PC-3 (cell line): ENCODE measurements around the gene STK25. TPM values are rescaled to one million over a fixed set of nuclear protein-coding genes. Genes with fewer than 3 reads are reported as not detected.

Source experiments
- ATAC-seq: fragments of 200-7000 bp; cut with Tn5 transposase; 2 replicates; pipeline ENCODE4 v1.9.1; 2020; ENCODE audit warnings: mild to moderate bottlenecking, moderate library complexity
- BruUV-seq: library from RNA; stranded (reverse); fragments of 400-500 nt; replicated peaks from 2 replicates; lab custom pipeline; 2021; lab: Mats Ljungman, UMichigan
- CTCF ChIA-PET: fragments of 300-600 bp; sonication (Branson Sonifier 250); formaldehyde crosslinking; loops from one replicate; lab custom pipeline; 2022; ENCODE audit warnings: antibody characterized with exemption; lab: Charles Lee
- POLR2A ChIA-PET: fragments of 300-600 bp; sonication (Branson Sonifier 250); formaldehyde crosslinking; loops from one replicate; lab custom pipeline; 2022; ENCODE audit warnings: antibody characterized with exemption; ENCODE audit not compliant: unreplicated experiment; lab: Charles Lee
- DNase-seq: peaks from one replicate; pipeline ENCODE4 v3.0.0-alpha.2; 2015
- H2AFZ ChIP-seq: fragments of 300-600 bp; sonication (generic); 2 replicates; pipeline ENCODE4 v1.6.0; 2016; ENCODE audit warnings: antibody characterized with exemption, low read length
- H3F3A ChIP-seq: fragments of 300-600 bp; sonication (generic); one replicate; pipeline ENCODE4 v1.6.0; 2017; ENCODE audit warnings: antibody characterized with exemption, low read length, control low read depth, mild to moderate bottlenecking; ENCODE audit not compliant: unreplicated experiment
- H3K27ac ChIP-seq: fragments of 300-600 bp; sonication (generic); 2 replicates; pipeline ENCODE4 v1.5.1; 2016; ENCODE audit warnings: mild to moderate bottlenecking, low read length
- H3K27me3 ChIP-seq: fragments of 300-600 bp; sonication (generic); 2 replicates; pipeline ENCODE4 v1.6.1; 2016; ENCODE audit warnings: low read length, mixed read lengths
- H3K36me3 ChIP-seq: fragments of 300-600 bp; sonication (generic); 2 replicates; pipeline ENCODE4 v1.6.1; 2016; ENCODE audit warnings: low read depth, mixed run types, low read length, mixed read lengths
- H3K4me1 ChIP-seq: fragments of 300-600 bp; sonication (generic); 2 replicates; pipeline ENCODE4 v1.5.1; 2016; ENCODE audit warnings: low read length; ENCODE audit not compliant: insufficient read depth
- H3K4me2 ChIP-seq: fragments of 300-600 bp; sonication (generic); 2 replicates; pipeline ENCODE4 v1.6.0; 2016; ENCODE audit warnings: low read length
- H3K4me3 ChIP-seq: fragments of 300-600 bp; sonication (generic); 2 replicates; pipeline ENCODE4 v1.5.1; 2016; ENCODE audit warnings: mild to moderate bottlenecking, low read length, mixed read lengths
- H3K79me2 ChIP-seq: fragments of 300-600 bp; sonication (generic); 2 replicates; pipeline ENCODE4 v1.6.1; 2017; ENCODE audit warnings: low read length, mixed read lengths
- H3K9ac ChIP-seq: fragments of 300-600 bp; sonication (generic); 2 replicates; pipeline ENCODE4 v1.6.0; 2016; ENCODE audit warnings: mild to moderate bottlenecking, low read length
- H3K9me2 ChIP-seq: fragments of 300-600 bp; sonication (generic); replicated peaks from 2 replicates; pipeline ENCODE4 v1.6.1; 2016; ENCODE audit warnings: mixed run types, low read length, mixed read lengths
- H3K9me3 ChIP-seq: fragments of 300-600 bp; sonication (generic); 2 replicates; pipeline ENCODE4 v1.6.1; 2016; ENCODE audit warnings: low read length, mixed read lengths
- H4K20me1 ChIP-seq: fragments of 300-600 bp; sonication (generic); 2 replicates; pipeline ENCODE4 v1.6.1; 2016; ENCODE audit warnings: low read length, mixed read lengths
- CTCF ChIP-seq: fragments of 300-600 bp; sonication (generic); conservative IDR thresholded peaks from 2 replicates; pipeline ENCODE4 v1.5.1; 2017; ENCODE audit warnings: antibody characterized with exemption, low read depth, mild to moderate bottlenecking, low read length
- EZH2 ChIP-seq: fragments of 300-600 bp; sonication (generic); IDR thresholded peaks from one replicate; pipeline ENCODE4 v1.6.1; 2017; ENCODE audit warnings: antibody characterized with exemption, mild to moderate bottlenecking, low read length; ENCODE audit not compliant: unreplicated experiment
- EZH2phosphoT487 ChIP-seq: fragments of 300-600 bp; sonication (generic); IDR thresholded peaks from 2 replicates; pipeline ENCODE4 v1.6.1; 2018; ENCODE audit warnings: mild to moderate bottlenecking, antibody characterized with exemption, low read length, borderline replicate concordance
- intact Hi-C: fragments of 100-400 bp; cut with micrococcal nuclease; formaldehyde crosslinking; loops from 2 replicates; pipeline ENCODE4 v1.9.0; 2023
- total RNA-seq: library from RNA; depleted of rRNA; stranded (reverse); fragments of >200 nt; gene quantifications from 2 replicates; pipeline ENCODE4 v1.2.3, GENCODE V29; 2014

Gene STK25
- total RNA-seq, 1 experiment from 2014 or later: 198 TPM

DNA sequence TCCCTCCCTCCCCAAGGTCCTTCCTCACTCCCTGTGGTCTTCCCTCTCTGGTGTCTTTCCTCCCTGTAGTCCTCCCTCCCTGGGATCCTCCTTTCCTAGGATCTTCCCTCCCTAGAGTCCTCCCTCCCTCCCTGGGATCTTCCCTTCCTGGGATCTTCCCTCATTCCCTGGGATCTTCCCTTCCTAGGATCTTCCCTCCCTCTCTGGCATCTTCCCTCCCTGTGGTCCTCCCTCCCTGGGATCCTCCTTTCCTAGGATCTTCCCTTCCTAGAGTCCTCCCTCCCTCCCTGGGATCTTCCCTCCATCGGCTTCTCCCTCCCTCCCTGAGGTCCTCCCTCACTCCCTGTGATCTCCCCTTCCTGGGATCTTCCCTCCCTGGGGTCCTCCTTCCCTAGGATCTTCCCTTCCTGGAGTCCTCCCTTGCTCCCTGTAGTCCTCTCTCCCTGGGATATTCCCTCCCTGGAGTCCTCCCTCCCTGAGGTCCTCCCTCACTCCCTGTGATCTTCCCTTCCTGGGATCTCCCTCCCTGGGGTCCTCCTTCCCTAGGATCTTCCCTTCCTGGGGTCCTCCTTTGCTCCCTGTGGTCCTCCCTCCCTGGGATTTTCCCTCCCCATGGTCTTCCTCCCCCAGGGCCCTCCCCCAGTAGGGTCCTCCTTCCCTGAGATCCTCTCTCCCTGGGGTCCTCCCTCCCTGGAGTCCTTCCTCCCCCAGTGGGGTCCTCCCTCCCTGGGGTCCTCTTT lies 23.0 kb downstream of the STK25 start:
- BruUV-seq: no TSS peak
- Histone ChIP-seq H3F3A (no peaks in the 10 kb centered on the region), H3K9me3 (no peaks in the 10 kb centered on the region), H3K4me1 (no peaks in the 10 kb centered on the region), H3K36me3 (no peaks in the 10 kb centered on the region), H2AFZ (no peak overlapping the region), H3K4me3 (no peak overlapping the region), H3K9ac (no peak overlapping the region), H3K4me2 (no peak overlapping the region), H3K27me3 (no peaks in the 10 kb centered on the region), H3K9me2 (no peaks in the 10 kb centered on the region), H4K20me1 (no peaks in the 10 kb centered on the region), H3K27ac (no peak overlapping the region), H3K79me2 (no peaks in the 10 kb centered on the region)
- TF ChIP-seq EZH2phosphoT487 (no peak), EZH2 (no peak), CTCF (no peak)
- CTCF ChIA-PET: no interaction called here
- intact Hi-C loops: no loop called here
- DNase-seq (no peak), ATAC-seq (no peak)
- POLR2A ChIA-PET: no interaction called here

DNA sequence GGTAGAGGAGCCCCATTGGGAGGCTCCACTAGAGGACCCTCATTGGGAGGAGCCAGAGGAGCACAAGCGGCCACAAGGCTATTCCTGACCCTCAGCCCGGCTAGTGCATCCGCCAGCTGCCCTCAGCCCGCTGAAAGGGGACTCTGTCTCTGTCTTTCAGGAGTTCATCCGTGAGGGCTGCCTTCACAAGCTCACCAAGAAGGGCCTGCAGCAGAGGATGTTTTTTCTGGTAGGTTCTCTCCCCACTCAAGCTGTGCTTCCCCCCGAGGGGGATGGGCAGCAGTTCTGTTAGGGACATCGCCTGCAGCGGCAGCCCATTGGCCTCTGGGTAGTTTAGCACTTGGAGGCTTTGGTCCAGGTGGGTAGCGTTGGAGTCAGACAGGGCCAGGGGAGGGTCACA lies 25.1 kb downstream of the STK25 start:
- BruUV-seq: no TSS peak
- intact Hi-C loops: no loop called here
- Histone ChIP-seq H3K36me3 (no peaks in the 10 kb centered on the region), H3K79me2 (no peaks in the 10 kb centered on the region), H3K9me2 (no peaks in the 10 kb centered on the region), H3F3A (no peaks in the 10 kb centered on the region), H3K27me3 (no peaks in the 10 kb centered on the region), H3K9me3 (no peaks in the 10 kb centered on the region), H3K4me3 (no peak overlapping the region), H3K4me2 (no peak overlapping the region), H4K20me1 (no peaks in the 10 kb centered on the region), H2AFZ (no peak overlapping the region), H3K4me1 (no peaks in the 10 kb centered on the region), H3K27ac (no peak overlapping the region), H3K9ac (no peak overlapping the region)
- ChIA-PET POLR2A (no interaction called here), CTCF (no interaction called here)
- TF ChIP-seq EZH2: no peak
- TF ChIP-seq CTCF: no peak
- no peak for TF ChIP-seq EZH2phosphoT487
- DNase-seq (no peak), ATAC-seq (no peak)

DNA sequence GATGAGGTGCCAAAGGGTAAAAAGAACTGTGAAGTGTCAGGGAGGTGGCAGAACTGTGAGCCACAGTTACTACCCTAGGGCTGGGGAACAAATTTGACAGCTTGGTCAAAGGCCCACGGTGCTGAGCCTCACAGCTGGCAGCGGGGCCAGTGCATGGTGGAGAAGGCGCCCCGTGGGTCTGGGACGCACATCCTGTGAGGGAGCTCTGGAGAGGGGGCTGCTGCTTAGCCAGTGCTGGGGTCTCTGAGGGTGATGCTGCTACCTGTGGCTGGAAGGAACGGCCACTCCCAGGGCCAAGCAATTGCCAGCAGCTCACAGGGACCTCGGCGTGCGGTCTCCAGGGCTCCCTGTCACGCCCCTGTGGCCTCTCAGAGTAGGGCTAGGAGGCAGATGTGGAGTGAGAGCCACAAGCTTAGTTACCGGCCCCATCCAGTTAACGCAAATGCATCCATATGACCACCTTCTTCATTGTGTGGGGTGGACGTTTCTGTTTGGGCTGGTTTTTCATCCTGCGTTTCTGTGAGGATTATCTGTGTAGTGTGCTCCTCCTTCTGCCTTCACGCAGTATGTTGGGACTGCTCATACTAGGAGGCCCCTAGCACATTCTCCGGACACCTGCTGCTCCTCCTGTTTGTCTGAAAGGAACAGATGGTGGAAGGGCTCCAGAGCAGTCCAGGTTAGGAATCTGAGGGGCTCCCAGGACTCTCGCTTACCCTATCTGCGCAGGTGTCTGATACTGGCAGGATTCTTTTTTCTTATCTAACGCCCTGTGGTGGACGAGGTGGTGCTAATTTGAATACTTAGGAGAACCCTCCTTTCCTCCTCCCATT lies 26.0 kb downstream of the STK25 start:
- H3K36me3 ChIP-seq: no peaks in the 10 kb centered on the region
- intact Hi-C loops: no loop called here
- H3K4me2 ChIP-seq: no peak overlapping the region
- no peaks in the 10 kb centered on the region for H3K9me2 ChIP-seq
- no peaks in the 10 kb centered on the region for H3K79me2 ChIP-seq
- CTCF ChIA-PET: no interaction called here
- TF ChIP-seq EZH2phosphoT487: no peak
- TF ChIP-seq CTCF: no peak
- no peak for TF ChIP-seq EZH2
- H3K9me3 ChIP-seq: no peaks in the 10 kb centered on the region
- BruUV-seq: no TSS peak
- H2AFZ ChIP-seq: no peak overlapping the region
- H3K9ac ChIP-seq: no peak overlapping the region
- no peak for DNase-seq
- no peaks in the 10 kb centered on the region for H3F3A ChIP-seq
- no peak for ATAC-seq
- H3K4me3 ChIP-seq: no peak overlapping the region
- no peaks in the 10 kb centered on the region for H3K27me3 ChIP-seq
- no peak overlapping the region for H3K27ac ChIP-seq
- POLR2A ChIA-PET: no interaction called here
- H3K4me1 ChIP-seq: no peaks in the 10 kb centered on the region
- H4K20me1 ChIP-seq: no peaks in the 10 kb centered on the region
